Measurements from ENCODE around the gene ANKS4B. TPM values are rescaled to one million over a fixed set of nuclear protein-coding genes. Genes with fewer than 3 reads are reported as not detected.

Gene ANKS4B
- total and polyA plus RNA-seq, 2 of the 8 experiments (the other 6 are each of a cell fraction or from before 2014, with no cell fraction given): 0.06 to 0.15 TPM

DNA sequence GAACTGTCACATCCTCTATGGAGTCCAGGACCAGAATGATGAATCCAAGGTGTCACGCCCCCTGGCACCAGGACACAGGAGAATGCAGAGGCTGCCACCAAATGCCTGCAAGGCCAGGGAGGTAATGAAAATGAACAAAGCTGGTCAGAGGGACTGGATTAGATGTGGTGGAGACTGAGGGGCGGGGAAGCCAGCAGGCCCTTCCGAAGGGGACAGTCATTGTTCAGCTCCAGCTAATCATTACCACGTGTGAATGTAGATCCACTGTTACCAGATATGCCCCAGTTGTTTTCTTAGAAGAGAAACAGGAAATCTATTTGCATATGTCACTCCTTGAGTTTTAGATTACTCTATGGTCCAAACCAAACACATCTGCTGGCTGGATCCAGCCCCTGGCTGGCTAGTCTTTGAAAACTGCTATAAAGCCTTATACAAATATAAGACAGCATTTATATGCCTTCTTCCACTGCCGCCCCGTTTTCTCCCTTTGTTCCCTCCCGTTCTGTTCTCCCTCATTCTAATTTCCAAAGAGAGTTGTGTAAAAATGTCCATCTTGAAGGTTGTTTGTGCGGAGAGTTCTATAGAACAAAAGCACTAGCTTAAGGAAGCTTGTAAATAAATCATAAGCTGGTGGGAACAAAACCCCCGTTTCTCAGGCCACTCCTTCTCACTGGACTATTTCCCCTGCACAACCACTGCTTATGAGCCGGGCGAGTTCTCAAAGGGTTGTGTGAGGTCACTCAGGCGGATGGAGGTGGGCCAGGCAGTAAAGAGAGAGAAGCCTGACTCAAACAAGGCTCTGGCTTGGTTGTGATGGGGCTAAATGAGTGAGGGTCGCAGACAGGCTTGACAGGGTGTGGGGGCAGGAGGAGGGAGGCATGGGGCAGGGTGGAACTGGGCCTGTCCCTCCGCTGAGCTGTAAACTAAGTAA is 30.4 kb downstream of the ANKS4B start:
- Histone ChIP-seq H3K9me3 (ENCODE audit: insufficient read depth in 2 of 2, low read depth in 1 of 2, low read length in 1 of 2) (no peaks in the 10 kb centered on the region), H3K4me2 (ENCODE audit: insufficient read depth in 1 of 2, low read depth in 2 of 2, low read length in 2 of 2) (no peak overlapping the region), H3K36me3 (ENCODE audit: control insufficient read depth in 2 of 4, insufficient read depth in 4 of 4, low read length in 3 of 4) (no peaks in the 10 kb centered on the region; a peak in 1 of 8 replicates), H3K27me3 (replicated peaks in 1 of 4; ENCODE audit: control insufficient read depth in 3 of 4, extremely low read depth in 1 of 4, insufficient read depth in 3 of 4, low read length in 3 of 4) (no peaks in the 10 kb centered on the region), H3K79me1 (ENCODE audit: low read depth, low read length) (no peaks in the 10 kb centered on the region), H4K8ac (ENCODE audit: extremely low read depth, insufficient read depth, low read length) (no peak overlapping the region), H2BK20ac (ENCODE audit: low read length) (no peak overlapping the region), H4K20me1 (replicated peaks in 1 of 2; ENCODE audit: control insufficient read depth in 1 of 2, insufficient read depth in 2 of 2, low read length in 2 of 2) (no peaks in the 10 kb centered on the region), H2AFZ (ENCODE audit: low read length) (no peak overlapping the region), H3K23ac (ENCODE audit: insufficient read length) (no peak overlapping the region), H3K79me2 (ENCODE audit: control insufficient read depth in 1 of 2, insufficient read depth in 2 of 2, low read length in 2 of 2) (no peaks in the 10 kb centered on the region), H3K56ac (replicated peaks; ENCODE audit: insufficient read length, low read depth, low read length) (no peak overlapping the region), H3K23me2 (ENCODE audit: low read depth, low read length) (no peaks in the 10 kb centered on the region), H3K18ac (ENCODE audit: extremely low read depth, low read length) (no peak overlapping the region), H2BK5ac (ENCODE audit: low read depth, low read length) (no peak overlapping the region), H2BK15ac (ENCODE audit: low read length) (no peak overlapping the region), H4K91ac (replicated peaks; ENCODE audit: insufficient read length, low read length) (no peak overlapping the region), H3K27ac (ENCODE audit: low read depth, low read length) (no peak overlapping the region), H3K4me3 (ENCODE audit: extremely low read depth in 1 of 4, insufficient read depth in 2 of 4, low read depth in 3 of 4, low read length in 4 of 4) (no peak overlapping the region), H4K5ac (ENCODE audit: insufficient read length, low read depth, low read length) (no peak overlapping the region), H2BK120ac (replicated peaks; ENCODE audit: low read depth, low read length) (no peak overlapping the region), H3K4me1 (replicated peaks in 1 of 4; ENCODE audit: control insufficient read depth in 3 of 4, insufficient read depth in 4 of 4, low read length in 3 of 4) (no peaks in the 10 kb centered on the region), H3K9ac (replicated peaks in 1 of 4; ENCODE audit: extremely low read depth in 1 of 4, low read depth in 3 of 4, low read length in 3 of 4) (no peak overlapping the region), H2BK12ac (ENCODE audit: low read depth, low read length) (no peak overlapping the region), H3K14ac (ENCODE audit: insufficient read length) (no peak overlapping the region), H2AK5ac (ENCODE audit: low read depth, low read length) (no peak overlapping the region), H3K4ac (replicated peaks; ENCODE audit: insufficient read length, low read depth, low read length) (no peak overlapping the region)
- no peak for DNase-seq (ENCODE audit: low read depth in 1 of 2, low spot score in 2 of 2)
- WGBS, 2 experiments (ENCODE audit: extremely low coverage in 1 of 2, insufficient coverage in 1 of 2, insufficient read length in 1 of 2, insufficient replicate concordance in 2 of 2, low coverage in 1 of 2, low lambda C conversion rate in 2 of 2, missing lambda C conversion rate in 1 of 2): 83% methylated on average over 14 of the region's 14 CpGs; no CpG with 5 or more reads in 1 of the 2 experiments
- no peak for FAIRE-seq
- no peak for TF ChIP-seq KDM5A (IDR thresholded peaks at IDR 0.05; ENCODE audit: low read length)
- ChIA-PET POLR2A (ENCODE audit: partially characterized antibody) (no interaction called here), CTCF (ENCODE audit: partially characterized antibody) (interaction anchor here (0.6 to 3.8 kb wide), 5 partner anchors 10 to 75 kb away, joined by 3 to 18 read pairs (median 5); partner anchors contain the start of gene CRYM)

Measured in H1 (cell line).